Lower lobe of right lung (tissue), 2 donors: Measurements from ENCODE around the gene WNK2. TPM values are rescaled to one million over a fixed set of nuclear protein-coding genes. Genes with fewer than 3 reads are reported as not detected.

Experiments
- ATAC-seq, 2 donors: fragments of 200-7000 bp; cut with Tn5 transposase; one replicate each; pipeline ENCODE4 v1.9.1; 2020 to 2022; ENCODE audit warnings: mild to moderate bottlenecking in 2 of 2, moderate library complexity in 2 of 2
- DNase-seq: peaks from one replicate; pipeline ENCODE4 v3.0.0-alpha.2; 2020
- H3K27ac ChIP-seq: fragments of 200-600 bp; one replicate; pipeline ENCODE4 v1.8.0; 2022
- H3K27me3 ChIP-seq: fragments of 200-600 bp; one replicate; pipeline ENCODE4 v1.8.0; 2022; ENCODE audit warnings: low read depth
- H3K36me3 ChIP-seq: fragments of 200-600 bp; one replicate; pipeline ENCODE4 v1.8.0; 2022; ENCODE audit warnings: mild to moderate bottlenecking
- H3K4me1 ChIP-seq: fragments of 200-600 bp; one replicate; pipeline ENCODE4 v1.8.0; 2022
- H3K4me3 ChIP-seq: fragments of 200-600 bp; one replicate; pipeline ENCODE4 v1.8.0; 2022; ENCODE audit warnings: mild to moderate bottlenecking
- H3K9me3 ChIP-seq: fragments of 200-600 bp; one replicate; pipeline ENCODE4 v1.8.0; 2022
- CTCF ChIP-seq: fragments of 200-600 bp; IDR thresholded peaks from one replicate; pipeline ENCODE4 v1.8.0; 2022; ENCODE audit warnings: antibody characterized with exemption, mild to moderate bottlenecking
- intact Hi-C: fragments of 100-400 bp; cut with DNase I; formaldehyde crosslinking; loops from one replicate; pipeline ENCODE4 v1.11.0; 2022
- total RNA-seq: library from RNA; stranded (reverse); fragmentation: NEBNext Ultra II Directional; extraction: Animal tissue kit (Norgen Biotek cat#: 25700); gene quantifications from one replicate; pipeline ENCODE4 v1.2.1, GENCODE V29; 2021
- donor health status: DM: no; HTN: yes; CAD: no; lungs with severe emphysema.

Gene WNK2
- total RNA-seq, 1 donor from 2014 or later = 7.7 TPM

GRCh38 chr9:93188426-93189368 is 4.8 kb downstream of the WNK2 start:
- H3K4me1 ChIP-seq = peaks cover 7% of the 10 kb centered on the region
- no peak overlapping the region for H3K27ac ChIP-seq
- H3K9me3 ChIP-seq = no peaks in the 10 kb centered on the region
- ATAC-seq = no peak
- DNase-seq = no peak
- TF ChIP-seq CTCF = no peak
- H3K27me3 ChIP-seq = peaks cover 16% of the 10 kb centered on the region
- no peak overlapping the region for H3K4me3 ChIP-seq
- intact Hi-C loops = no loop called here
- H3K36me3 ChIP-seq = no peaks in the 10 kb centered on the region

- intact Hi-C loops = no loop called here
- no peak overlapping the region for H3K27ac ChIP-seq
- H3K27me3 ChIP-seq = peaks cover 9% of the 10 kb centered on the region
- no peak overlapping the region for H3K4me3 ChIP-seq
- DNase-seq (peak; percentile 34), ATAC-seq (no peak)
- no peak for TF ChIP-seq CTCF
- no peaks in the 10 kb centered on the region for H3K36me3 ChIP-seq
- H3K4me1 ChIP-seq = peaks cover 3% of the 10 kb centered on the region
- no peaks in the 10 kb centered on the region for H3K9me3 ChIP-seq
Measured at GRCh38 chr9:93189369-93190132, 5.6 kb downstream of the WNK2 start.

- peaks cover 8% of the 10 kb centered on the region for H3K27me3 ChIP-seq
- H3K4me1 ChIP-seq = no peaks in the 10 kb centered on the region
- H3K27ac ChIP-seq = no peak overlapping the region
- no peak for ATAC-seq
- H3K9me3 ChIP-seq = no peaks in the 10 kb centered on the region
- intact Hi-C loops = no loop called here
- H3K4me3 ChIP-seq = no peak overlapping the region
- TF ChIP-seq CTCF = no peak
- peak; percentile 30 for DNase-seq
- H3K36me3 ChIP-seq = no peaks in the 10 kb centered on the region
Measured at GRCh38 chr9:93190133-93190525, 6.2 kb downstream of the WNK2 start.

- intact Hi-C loops = no loop called here
- H3K9me3 ChIP-seq = no peaks in the 10 kb centered on the region
- H3K4me1 ChIP-seq = no peaks in the 10 kb centered on the region
- no peak overlapping the region for H3K4me3 ChIP-seq
- no peak for TF ChIP-seq CTCF
- DNase-seq (peak; percentile 17), ATAC-seq (no peak)
- H3K27me3 ChIP-seq = peaks cover 1% of the 10 kb centered on the region
- no peaks in the 10 kb centered on the region for H3K36me3 ChIP-seq
- no peak overlapping the region for H3K27ac ChIP-seq
Measured at GRCh38 chr9:93190656-93191353, 6.9 kb downstream of the WNK2 start.

- no peak for ATAC-seq
- DNase-seq = peak; percentile 7
- no peak for TF ChIP-seq CTCF
- no peaks in the 10 kb centered on the region for H3K36me3 ChIP-seq
- H3K27ac ChIP-seq = no peak overlapping the region
- no peak overlapping the region for H3K4me3 ChIP-seq
- H3K9me3 ChIP-seq = no peaks in the 10 kb centered on the region
- no peaks in the 10 kb centered on the region for H3K27me3 ChIP-seq
- intact Hi-C loops = no loop called here
- H3K4me1 ChIP-seq = no peaks in the 10 kb centered on the region
Measured at GRCh38 chr9:93191354-93191660, 7.4 kb downstream of the WNK2 start.
